Mesothelial cell of epicardium (in vitro differentiated cells): ENCODE data around the gene SCPEP1. TPM values are rescaled to one million over a fixed set of nuclear protein-coding genes. Genes with fewer than 3 reads are reported as not detected.

Experiments
- DNase-seq, 2 experiments: peaks; one replicate each; pipeline ENCODE4 v3.0.0; 2021; ENCODE audit warnings: low spot score in 2 of 2; ENCODE audit not compliant: unreplicated experiment in 2 of 2
- H3K27ac Mint-ChIP-seq: 2 replicates; pipeline ENCODE4 v1.8.0; 2021; ENCODE audit warnings: mixed read lengths
- H3K27me3 Mint-ChIP-seq: 2 replicates; pipeline ENCODE4 v1.8.0; 2021; ENCODE audit warnings: low read depth, mixed read lengths
- H3K36me3 Mint-ChIP-seq: 2 replicates; pipeline ENCODE4 v1.8.0; 2021; ENCODE audit warnings: mixed read lengths
- H3K4me1 Mint-ChIP-seq: 2 replicates; pipeline ENCODE4 v1.8.0; 2021; ENCODE audit warnings: mixed read lengths
- H3K4me3 Mint-ChIP-seq: 2 replicates; pipeline ENCODE4 v1.8.0; 2021; ENCODE audit warnings: mild to moderate bottlenecking, moderate library complexity, mixed read lengths
- H3K9me3 Mint-ChIP-seq: 2 replicates; pipeline ENCODE4 v1.8.0; 2021; ENCODE audit warnings: mixed read lengths
- total RNA-seq: library from RNA; stranded (reverse); gene quantifications from 3 replicates; pipeline ENCODE4 v1.2.1, GENCODE V29; 2021
- TF ChIP-seq, protein P1 (sequence below): fragments of 200-600 bp; sonication (generic); IDR thresholded peaks from one replicate; pipeline ENCODE4 v1.5.0; 2021; ENCODE audit warnings: antibody characterized with exemption; ENCODE audit not compliant: unreplicated experiment

The SCPEP1 gene
- total RNA-seq, 1 donor from 2014 or later, result 49.1 TPM

DNA sequence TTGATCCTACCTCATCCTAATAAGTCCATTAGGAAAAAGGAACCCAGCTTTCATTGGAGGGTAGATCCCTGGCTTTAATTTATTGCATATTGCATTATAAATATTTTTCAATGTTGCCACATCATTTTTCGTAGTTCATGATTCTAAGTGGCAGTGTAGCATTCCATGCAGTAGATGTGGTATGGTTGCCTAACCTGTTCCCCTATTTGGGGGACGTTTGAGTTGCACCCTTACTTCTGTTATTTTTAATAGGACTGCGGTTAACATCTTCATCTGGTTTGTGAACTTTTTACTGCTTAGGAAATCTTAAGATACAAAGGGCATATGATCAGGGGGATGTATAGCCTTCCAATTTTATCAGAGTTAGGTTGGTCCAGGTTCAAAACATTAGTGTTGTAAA is 5.4 kb downstream of the SCPEP1 start:
- DNase-seq, result no peak
- no peak overlapping the region for H3K27ac Mint-ChIP-seq

DNA sequence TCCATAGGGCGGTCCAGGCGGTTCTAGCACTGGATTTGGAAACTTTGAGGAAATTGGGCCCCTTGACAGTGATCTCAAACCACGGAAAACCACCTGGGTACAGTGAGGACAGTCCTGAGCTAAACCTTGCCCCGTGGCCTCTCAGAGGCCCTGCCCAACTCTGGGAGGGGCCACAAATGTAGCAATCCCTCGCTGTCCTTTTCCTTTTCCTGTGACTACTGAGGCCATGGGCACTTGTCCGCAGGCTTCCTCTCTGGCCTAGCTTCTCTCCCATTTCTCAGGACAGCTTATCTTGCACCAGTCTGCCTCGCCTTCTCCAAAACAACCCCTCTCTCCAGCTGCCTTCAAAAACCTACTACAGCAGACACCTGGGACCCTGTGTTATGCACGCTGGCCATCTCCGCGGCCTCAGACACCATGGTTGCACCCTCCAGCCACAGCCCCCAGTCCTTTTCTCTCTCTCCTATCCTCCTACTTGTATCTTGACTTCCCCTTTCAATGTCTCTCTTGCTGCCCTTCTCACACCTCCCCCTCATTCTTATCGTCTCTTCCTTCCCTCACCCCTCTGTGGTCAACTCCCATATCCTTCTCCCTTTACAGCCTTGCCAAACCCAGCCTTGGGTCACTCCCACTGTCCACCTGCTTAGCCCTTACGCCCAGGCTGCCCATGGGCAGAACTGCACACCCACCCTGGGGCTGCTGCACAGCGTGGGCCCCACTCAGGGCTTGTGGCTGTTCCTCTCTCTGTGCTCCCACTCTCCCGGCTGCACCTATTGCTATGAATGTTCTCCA is 7.6 kb downstream of the SCPEP1 start:
- Mint-ChIP-seq H3K27ac (no peak overlapping the region), H3K27me3 (no peaks in the 10 kb centered on the region), H3K36me3 (peaks cover 38% of the 10 kb centered on the region), H3K4me1 (peaks cover 7% of the 10 kb centered on the region), H3K9me3 (no peaks in the 10 kb centered on the region), H3K4me3 (no peak overlapping the region)
- DNase-seq, result no peak
- TF ChIP-seq, protein P1, sequence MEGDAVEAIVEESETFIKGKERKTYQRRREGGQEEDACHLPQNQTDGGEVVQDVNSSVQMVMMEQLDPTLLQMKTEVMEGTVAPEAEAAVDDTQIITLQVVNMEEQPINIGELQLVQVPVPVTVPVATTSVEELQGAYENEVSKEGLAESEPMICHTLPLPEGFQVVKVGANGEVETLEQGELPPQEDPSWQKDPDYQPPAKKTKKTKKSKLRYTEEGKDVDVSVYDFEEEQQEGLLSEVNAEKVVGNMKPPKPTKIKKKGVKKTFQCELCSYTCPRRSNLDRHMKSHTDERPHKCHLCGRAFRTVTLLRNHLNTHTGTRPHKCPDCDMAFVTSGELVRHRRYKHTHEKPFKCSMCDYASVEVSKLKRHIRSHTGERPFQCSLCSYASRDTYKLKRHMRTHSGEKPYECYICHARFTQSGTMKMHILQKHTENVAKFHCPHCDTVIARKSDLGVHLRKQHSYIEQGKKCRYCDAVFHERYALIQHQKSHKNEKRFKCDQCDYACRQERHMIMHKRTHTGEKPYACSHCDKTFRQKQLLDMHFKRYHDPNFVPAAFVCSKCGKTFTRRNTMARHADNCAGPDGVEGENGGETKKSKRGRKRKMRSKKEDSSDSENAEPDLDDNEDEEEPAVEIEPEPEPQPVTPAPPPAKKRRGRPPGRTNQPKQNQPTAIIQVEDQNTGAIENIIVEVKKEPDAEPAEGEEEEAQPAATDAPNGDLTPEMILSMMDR, result no peak

More for the DNA sequence above, 5.4 kb downstream of the SCPEP1 start:
- H3K36me3 Mint-ChIP-seq, result peaks cover 32% of the 10 kb centered on the region
- no peak overlapping the region for H3K4me3 Mint-ChIP-seq
- TF ChIP-seq, protein P1, result no peak
- H3K9me3 Mint-ChIP-seq, result no peaks in the 10 kb centered on the region
- H3K4me1 Mint-ChIP-seq, result peaks cover 16% of the 10 kb centered on the region
- H3K27me3 Mint-ChIP-seq, result no peaks in the 10 kb centered on the region

DNA sequence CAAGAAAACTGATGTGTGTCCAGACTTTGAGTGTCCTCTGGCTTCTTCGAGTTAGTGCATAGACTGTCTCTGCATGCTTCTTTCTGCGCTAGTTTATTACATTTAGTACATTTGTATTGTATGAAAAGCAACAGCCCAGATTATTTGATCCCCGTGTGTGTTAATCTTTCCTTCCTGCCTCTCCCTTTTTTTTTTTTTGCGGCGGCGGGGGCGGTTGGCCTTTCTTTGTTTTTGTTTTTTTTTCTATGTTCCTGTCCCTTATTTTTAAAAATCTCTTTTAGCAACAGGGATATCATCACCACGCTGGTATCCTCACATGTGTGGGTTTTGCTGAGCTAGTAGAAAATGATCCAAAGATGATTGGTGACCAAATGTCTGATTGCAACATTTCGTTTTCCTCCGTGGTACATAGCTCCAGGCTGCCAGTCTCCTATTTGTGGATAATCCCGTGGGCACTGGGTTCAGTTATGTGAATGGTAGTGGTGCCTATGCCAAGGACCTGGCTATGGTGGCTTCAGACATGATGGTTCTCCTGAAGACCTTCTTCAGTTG is 9.4 kb downstream of the SCPEP1 start:
- DNase-seq, result no peak
- Mint-ChIP-seq H3K27ac (no peak overlapping the region), H3K27me3 (no peaks in the 10 kb centered on the region), H3K4me1 (peaks cover 4% of the 10 kb centered on the region), H3K9me3 (no peaks in the 10 kb centered on the region), H3K4me3 (no peak overlapping the region), H3K36me3 (peaks cover 36% of the 10 kb centered on the region)
- TF ChIP-seq, protein P1, result no peak

DNA sequence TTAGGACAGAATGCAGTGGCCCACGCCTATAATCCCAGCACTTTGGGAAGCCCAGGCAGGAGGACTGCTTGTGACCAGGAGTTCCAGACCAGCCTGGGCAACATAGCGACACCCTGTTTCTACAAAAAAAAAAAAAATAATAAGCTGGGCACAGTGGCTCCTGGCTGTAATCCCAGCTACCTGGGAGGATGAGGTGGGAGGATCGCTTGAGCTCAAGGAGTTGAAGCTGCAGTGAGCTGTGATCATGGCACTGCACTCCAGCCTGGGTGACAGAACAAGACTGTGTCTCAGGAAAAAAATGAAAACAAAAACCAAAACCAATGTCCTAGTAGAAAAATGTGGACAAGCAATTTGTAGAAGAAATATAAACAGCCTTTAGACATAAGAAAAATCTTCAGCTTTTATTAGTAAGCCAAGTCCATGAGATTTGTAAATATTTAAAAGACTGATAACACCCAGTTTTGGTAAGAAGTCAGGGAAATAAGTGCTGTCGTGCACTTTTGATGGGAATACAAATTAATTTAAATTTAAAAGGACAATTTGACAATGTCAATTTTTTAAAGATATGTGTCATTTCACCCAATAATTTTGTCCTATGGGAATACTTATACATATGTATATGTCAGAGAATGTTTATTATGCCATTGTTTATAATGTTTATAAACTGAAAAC is 11.1 kb downstream of the SCPEP1 start:
- Mint-ChIP-seq H3K4me3 (no peak overlapping the region), H3K27me3 (no peaks in the 10 kb centered on the region), H3K4me1 (no peaks in the 10 kb centered on the region), H3K9me3 (no peaks in the 10 kb centered on the region), H3K27ac (no peak overlapping the region), H3K36me3 (peaks cover 36% of the 10 kb centered on the region)
- DNase-seq, result no peak
- TF ChIP-seq, protein P1, result no peak

DNA sequence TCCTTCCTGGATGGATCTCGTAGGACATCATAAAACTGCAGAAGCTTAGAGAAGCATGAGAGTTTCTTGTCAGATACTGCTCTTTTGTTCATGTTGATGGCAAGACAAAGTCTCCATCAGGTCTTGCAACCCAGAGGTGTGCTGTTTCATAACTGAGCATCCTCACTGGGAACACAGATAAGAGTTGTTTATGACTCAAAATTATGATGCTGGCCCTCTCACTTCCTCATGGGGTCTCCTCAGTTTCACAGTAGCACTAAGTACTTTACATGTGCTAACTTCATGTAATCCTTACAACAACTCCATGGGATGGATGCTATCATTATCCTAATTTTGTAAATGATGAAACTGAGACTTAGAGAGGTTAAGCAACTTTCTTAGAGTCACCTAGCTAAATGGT is 14.4 kb downstream of the SCPEP1 start:
- H3K9me3 Mint-ChIP-seq, result no peaks in the 10 kb centered on the region
- no peak for DNase-seq
- no peak overlapping the region for H3K4me3 Mint-ChIP-seq
- TF ChIP-seq, protein P1, result no peak
- no peak overlapping the region for H3K27ac Mint-ChIP-seq
- peaks cover 15% of the 10 kb centered on the region for H3K4me1 Mint-ChIP-seq
- peaks cover 18% of the 10 kb centered on the region for H3K36me3 Mint-ChIP-seq
- H3K27me3 Mint-ChIP-seq, result no peaks in the 10 kb centered on the region
